ENCODE measurements around the gene MAGOHB.

DNA sequence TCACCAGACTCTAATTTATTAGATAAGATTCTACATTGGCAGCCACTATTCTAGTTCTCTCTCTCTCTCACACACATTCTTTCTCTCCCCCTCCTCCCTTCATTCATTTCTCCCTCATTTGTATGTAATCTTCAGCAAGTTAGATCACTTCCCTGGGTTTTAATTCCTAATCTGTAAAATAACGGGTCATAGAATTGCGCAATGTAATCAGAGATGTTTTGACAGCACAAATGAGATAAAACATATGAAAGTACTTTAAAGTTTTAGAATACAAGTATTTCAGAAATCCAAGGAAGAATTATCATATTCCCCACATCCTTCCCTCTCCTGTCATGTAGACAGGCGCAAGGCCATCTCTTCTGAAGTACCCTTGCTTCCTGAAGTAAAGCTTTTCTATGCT is 38.8 kb upstream of the MAGOHB start:
- no peak for TF ChIP-seq POLR2A (IDR thresholded peaks at IDR 0.05)
- TF ChIP-seq, protein P1, sequence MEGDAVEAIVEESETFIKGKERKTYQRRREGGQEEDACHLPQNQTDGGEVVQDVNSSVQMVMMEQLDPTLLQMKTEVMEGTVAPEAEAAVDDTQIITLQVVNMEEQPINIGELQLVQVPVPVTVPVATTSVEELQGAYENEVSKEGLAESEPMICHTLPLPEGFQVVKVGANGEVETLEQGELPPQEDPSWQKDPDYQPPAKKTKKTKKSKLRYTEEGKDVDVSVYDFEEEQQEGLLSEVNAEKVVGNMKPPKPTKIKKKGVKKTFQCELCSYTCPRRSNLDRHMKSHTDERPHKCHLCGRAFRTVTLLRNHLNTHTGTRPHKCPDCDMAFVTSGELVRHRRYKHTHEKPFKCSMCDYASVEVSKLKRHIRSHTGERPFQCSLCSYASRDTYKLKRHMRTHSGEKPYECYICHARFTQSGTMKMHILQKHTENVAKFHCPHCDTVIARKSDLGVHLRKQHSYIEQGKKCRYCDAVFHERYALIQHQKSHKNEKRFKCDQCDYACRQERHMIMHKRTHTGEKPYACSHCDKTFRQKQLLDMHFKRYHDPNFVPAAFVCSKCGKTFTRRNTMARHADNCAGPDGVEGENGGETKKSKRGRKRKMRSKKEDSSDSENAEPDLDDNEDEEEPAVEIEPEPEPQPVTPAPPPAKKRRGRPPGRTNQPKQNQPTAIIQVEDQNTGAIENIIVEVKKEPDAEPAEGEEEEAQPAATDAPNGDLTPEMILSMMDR (IDR thresholded peaks at IDR 0.05): no peak
- no peak for TF ChIP-seq EP300 (IDR thresholded peaks at IDR 0.05)
